Activated CD4-positive, alpha-beta T cell treated with anti-CD3 and anti-CD28 coated beads for 1 hour (primary cell): ENCODE data around the gene TRIM38.
"Not testable (repeated sequence)": the region's sequence is repeated elsewhere in the genome, so short reads cannot be mapped to it uniquely, and the experiment has no call there.

Experiments used
- DNase-seq: peaks from one replicate; pipeline ENCODE4 v3.0.0-alpha.2; 2020

TRIM38 gene

DNA sequence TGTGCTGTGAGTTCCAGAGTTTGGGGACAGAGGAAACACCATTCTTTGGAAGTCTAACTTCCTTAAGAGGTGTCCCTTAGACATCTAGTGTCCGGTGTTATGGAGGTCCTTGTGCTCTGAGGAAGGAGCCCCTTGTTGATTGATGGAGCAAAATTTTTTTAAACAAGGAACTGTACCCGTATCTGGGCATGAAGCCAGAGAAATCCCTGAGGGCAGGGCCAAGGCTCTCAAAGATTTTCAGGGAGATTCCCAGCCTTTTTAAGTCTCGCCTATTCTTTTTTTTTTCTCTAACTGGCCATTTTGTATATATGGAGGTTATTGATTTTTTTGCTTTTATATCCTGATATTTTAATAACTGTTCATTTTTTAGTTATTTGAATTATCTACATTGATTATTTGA lies 45.9 kb downstream of the TRIM38 start:
- no peak for DNase-seq

GRCh38 chr6:26009817-26010216 lies 47.2 kb downstream of the TRIM38 start:
- DNase-seq = no peak

DNA sequence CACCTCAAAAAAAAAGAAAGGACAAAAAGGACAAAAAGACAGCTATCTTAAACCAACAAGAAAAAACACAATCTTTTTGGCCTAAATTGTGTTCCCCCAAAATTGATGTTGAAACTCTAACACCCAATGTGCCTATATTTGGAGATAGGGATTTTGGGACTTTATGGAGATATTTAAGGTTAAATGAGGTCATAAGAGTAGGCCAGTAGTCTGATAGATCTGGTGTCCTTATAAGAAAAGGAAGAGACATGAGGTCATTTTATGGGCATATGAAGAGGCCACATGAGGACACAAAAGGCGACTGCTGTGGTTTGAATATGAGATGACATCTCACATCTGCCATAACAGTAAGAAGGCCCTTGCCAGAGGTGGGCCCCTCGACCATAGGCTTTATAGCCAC lies 49.5 kb downstream of the TRIM38 start:
- DNase-seq = no peak

- DNase-seq = not testable (repeated sequence)
These were observed 51.8 kb downstream of the TRIM38 start for GRCh38 chr6:26014386-26014785.

DNA sequence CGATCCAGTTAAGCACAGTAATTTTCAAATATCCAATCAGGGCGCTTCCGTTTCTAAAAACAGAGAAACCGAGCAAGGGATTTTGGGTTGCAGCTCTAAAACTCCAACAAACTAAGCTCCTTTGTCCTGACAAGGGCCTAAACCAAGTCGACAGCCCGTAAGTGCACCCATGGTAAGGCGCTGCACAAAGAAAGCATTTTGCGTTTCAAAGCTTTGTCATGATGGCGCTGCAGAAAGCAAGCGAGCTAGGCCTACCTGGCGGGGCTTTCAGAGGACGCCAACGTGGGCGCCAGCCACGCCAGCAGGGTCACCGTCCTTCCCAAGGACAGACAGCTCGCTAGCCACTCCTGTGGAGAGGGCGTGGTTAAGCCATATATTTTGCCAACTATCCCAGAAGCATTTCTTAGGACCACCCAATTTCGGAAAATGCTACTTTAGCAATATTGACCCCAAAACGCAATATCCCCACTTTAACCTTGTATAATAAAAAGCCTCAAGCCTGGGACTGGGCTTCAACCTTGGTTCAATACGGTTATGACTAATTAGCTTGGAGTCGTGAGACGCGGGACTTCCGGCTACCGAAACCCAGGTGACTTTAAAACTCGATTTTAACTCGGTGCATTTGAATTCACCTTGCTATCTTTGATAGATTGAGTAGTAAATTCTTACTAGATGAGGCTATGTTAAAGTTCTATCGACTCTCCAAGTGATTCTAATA lies 53.8 kb downstream of the TRIM38 start:
- no peak for DNase-seq

DNA sequence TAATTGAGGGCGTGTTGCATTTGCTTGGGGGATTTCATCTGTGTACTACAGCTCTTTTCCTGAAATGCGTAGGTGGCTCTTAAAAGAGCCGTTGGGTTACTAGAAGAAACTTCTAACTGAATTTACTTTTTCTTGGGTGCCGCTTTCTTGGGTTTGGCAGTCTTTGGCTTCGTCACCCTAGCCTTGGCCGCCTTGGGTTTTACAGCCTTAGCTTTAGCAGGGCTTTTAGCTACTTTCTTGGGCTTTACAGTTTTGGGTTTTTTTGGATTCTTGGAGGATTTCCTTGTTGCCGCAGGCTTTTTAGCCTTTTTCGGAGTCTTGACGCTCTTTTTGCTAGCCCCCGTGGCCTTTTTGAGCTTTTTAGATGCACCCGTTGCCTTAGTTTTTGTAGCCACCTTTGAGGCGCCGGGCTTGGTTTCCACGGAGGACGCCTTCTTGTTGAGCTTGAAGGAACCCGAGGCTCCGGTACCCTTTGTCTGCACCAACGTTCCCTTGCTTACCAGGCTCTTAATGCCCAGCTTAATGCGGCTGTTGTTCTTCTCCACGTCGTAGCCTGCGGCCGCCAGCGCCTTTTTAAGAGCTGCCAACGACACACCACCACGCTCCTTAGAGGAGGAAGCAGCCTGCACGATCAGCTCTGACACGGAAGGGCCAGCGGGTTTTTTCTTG lies 54.5 kb downstream of the TRIM38 start:
- DNase-seq = no peak

DNA sequence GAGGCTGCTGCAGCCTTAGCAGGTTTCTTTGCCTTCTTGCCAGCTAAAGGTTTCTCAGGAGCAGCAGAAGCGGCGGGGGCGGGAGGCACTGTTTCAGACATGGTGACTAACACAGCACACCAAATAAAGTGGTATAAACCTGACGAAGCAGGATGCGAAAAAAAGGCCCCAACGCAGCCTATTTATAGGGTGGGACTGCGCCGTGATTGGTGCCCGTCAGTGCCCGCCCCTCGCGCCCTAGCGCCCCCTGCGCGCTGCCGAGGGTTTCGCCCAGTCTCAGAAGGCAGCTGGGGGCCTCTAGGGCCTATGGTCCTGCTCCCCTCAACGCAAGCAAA lies 55.0 kb downstream of the TRIM38 start:
- peak; percentile 62 for DNase-seq

DNA sequence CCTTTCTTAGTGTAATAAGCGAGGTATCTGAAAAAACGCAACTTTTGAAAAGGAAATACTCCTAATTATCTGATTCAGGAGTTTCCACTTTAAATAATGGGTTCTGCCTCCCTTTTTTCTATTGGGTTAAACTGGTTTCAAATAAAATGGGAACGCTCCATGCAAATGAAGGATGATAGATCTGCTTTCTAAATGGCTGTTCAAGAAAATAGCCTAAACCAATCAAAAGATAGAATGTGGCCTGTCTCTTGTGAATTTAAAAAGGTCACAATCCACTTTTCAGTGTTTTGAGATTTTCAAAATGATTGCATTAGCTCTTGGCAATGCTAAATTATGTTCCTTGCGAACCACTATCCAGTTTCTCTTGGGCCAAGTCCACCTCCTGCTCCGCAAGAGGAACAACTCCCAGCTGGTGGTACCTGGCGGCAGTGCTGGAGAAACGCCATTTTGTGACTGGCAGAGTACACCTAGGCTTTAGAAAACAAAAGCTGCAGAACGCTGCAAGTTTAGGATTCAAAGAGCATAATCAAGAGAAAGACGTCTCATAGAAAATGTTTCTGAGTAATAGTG lies 56.7 kb downstream of the TRIM38 start:
- DNase-seq = no peak

GRCh38 chr6:26019967-26020328 lies 57.3 kb downstream of the TRIM38 start:
- DNase-seq = no peak

- peak; percentile 70 for DNase-seq
These were observed 57.9 kb downstream of the TRIM38 start for GRCh38 chr6:26020329-26021000.

- DNase-seq = no peak
These were observed 58.4 kb downstream of the TRIM38 start for GRCh38 chr6:26021001-26021349.

- peak; percentile 77 for DNase-seq
These were observed 58.9 kb downstream of the TRIM38 start for GRCh38 chr6:26021350-26022131.

DNA sequence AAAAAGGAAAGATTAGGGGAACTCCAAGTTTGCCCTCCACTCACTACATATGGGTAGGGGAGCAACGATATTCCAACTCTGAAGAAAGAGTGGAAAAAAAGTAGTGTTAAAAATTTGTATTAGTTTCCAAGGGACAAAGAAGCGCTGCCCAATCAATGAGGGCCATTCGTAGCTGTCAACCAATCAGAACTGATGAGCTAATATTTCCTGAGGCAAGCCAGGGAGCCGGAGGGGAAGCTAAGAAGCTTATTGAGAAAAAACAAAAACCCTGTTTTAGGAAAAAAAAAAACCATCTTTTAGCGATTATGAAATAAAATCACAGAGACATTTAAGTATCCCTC lies 59.5 kb downstream of the TRIM38 start:
- no peak for DNase-seq

DNA sequence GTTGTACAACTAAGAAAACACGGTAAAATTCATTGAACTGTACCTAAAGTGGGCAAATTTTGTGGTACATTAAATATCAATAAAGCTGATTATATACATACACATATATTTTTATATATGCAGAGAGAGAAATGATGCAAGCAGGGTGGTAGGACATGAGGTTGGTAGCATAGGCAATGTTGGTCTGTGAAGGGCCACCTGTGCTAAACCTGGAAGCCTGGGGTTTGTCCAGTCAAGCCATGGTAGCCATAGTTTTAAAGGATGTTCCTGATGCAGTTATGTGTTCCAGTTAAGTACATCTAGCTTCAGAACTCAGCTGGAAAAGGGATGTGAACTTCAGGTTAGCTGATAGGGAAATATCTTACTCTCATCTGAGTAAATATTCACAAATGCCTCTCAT lies 60.1 kb downstream of the TRIM38 start:
- no peak for DNase-seq

DNA sequence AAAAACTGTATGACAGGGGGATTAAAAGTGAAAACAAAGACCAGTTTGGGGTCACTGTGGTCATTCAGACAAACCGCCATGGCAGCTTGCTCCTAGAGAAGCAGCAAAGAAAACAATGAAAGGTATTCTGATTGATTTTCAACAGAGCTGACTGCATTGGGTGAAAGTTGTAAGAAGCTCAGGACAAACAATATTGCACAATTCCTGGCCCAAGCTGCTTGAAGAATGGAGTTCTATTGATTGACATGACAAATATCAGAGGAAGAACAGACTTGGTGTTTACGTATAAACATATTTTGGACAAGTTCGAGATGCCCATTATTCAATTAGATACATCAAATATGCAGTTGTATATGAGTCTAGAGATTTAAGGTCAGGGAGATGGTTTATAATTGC lies 62.0 kb downstream of the TRIM38 start:
- no peak for DNase-seq

DNA sequence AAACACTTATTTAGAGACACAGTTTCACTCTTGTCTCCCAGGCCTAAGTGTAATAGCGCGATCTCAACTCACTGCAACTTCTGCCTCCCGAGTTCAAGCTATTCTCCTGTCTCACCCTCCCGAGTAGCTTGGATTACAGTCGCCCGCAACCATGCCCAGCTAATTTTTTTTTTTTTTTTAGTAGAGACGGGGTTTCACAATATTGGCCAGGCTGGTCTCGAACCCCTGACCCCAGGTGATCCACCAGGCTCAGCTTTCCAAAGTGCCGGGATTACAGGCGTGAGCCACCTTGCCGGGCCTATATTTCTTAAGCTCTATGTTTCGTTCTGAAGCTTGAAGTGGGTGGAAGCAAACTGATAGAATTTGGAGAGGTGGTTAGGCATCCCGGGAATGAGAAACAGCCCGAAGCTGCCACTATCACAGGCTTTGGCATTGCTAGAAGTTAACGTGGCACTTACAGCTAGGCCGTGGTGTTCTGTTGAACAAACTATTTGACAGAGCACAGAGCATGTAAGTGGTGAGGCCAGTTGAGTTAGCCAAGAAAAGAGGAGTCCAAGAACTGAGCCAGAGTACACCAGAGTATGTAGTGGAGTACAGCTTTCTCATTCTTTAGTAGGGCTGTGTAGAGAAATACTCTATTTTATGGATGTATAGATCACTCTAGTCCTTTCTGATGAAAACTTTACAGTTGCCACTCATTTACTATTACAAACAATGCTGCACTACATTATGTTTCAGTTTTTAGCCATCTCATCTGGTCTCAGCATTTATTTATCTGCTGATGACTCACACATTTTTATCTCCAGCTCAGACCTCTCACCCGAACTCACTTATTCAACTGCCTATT lies 62.7 kb downstream of the TRIM38 start:
- DNase-seq = no peak

DNA sequence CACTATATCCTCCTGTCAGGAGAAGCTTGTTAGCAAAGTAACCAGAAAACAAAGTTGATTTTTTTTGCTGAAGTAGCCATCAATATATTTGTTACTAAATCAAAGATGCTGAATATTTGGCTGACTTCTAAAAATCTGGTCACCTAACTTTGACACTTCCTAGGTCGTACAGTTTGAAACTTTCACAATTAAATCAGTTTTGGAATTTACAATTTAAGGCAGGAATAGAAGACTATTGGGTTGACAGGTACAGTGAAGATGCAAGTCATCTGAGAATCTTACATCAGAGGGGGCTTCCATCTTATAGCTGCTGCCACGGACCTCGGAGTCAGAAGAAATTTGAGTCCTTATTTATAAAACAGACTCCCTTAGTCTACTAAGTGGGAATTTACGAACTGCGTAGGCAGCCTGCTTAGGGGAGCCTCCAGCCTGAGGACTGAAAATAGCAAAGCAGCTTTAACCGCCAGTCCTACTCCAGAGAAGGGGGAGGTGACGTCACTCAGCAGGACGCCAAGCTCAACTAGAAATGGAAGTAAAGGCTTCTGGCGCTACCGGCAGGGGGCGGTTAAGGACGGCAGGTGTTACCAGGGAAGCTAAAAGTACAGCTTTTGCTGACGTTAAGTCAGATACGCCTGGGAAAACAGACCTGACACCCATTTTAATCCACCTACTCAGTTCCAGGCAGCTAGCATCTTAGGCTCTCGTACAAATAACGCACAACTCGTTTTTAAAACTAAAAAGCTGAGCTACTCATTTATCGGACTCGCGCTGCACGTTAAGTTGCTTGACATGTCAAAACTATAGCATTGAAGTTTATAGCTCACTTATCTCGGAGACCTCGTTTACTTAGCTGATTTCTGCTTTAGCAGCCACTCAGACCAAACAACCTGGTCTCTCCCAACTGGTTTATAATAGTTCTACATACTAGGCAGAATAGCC lies 63.6 kb downstream of the TRIM38 start:
- peak; percentile 79 for DNase-seq

- DNase-seq = peak; percentile 83
These were observed 64.4 kb downstream of the TRIM38 start for GRCh38 chr6:26026833-26027490.

DNA sequence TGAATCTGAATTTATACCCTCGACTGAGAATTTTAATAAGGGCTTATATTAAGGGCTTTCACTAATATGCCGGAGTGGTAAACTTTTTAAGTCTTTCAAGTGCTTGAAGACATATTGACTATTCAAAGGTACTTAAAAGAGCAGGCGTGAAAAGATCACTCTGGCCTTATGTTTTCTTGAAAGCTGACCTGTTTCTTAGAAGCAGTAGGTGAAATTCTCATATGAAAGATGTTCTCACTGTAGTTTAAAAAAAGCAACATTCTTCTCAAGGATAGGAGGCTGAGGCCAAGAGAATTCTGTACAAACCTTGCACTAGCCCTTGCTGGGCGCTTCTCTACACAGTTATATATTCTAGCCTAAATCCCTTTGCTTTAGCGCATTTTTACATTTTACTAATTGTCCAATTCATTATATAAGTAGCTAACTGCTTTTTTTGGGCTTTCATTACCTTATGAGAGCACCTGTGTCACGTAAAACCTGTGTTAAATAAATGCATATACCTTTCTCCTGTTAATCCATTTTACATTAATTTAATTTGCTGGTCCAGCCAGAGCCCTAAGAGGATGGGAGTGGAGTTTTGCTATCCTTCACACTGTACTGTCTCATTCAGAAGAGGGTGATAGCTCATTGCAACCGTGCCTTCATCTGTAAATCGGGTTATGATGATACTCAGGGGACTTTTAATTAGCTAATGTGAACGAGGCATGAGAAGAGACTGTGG lies 65.0 kb downstream of the TRIM38 start:
- DNase-seq = no peak

GRCh38 chr6:26028212-26028745 lies 65.7 kb downstream of the TRIM38 start:
- no peak for DNase-seq
